Measurements from ENCODE around the gene LAMA4.

DNA sequence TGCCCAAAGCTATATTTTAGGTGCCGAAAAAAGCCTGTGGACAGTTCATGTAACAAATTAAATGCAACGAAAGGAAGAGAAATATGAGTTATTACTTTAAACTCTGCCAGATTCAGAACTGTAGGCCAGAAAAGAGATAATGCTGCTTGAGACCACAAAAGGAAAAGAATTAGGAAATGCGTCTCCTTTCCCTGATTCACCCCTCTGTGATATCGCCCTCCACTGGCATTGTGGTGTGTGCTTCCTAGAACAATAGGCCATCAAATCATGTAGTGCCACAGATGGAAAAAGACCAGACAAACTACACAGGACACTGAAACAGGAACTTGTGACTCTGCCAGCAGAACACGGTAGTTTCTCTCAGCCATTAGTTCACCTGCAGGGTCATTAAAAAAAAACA is 14.7 kb upstream of the LAMA4 start:
- TF ChIP-seq POLR2A (IDR thresholded peaks at IDR 0.05) = no peak
- TF ChIP-seq, protein P1, sequence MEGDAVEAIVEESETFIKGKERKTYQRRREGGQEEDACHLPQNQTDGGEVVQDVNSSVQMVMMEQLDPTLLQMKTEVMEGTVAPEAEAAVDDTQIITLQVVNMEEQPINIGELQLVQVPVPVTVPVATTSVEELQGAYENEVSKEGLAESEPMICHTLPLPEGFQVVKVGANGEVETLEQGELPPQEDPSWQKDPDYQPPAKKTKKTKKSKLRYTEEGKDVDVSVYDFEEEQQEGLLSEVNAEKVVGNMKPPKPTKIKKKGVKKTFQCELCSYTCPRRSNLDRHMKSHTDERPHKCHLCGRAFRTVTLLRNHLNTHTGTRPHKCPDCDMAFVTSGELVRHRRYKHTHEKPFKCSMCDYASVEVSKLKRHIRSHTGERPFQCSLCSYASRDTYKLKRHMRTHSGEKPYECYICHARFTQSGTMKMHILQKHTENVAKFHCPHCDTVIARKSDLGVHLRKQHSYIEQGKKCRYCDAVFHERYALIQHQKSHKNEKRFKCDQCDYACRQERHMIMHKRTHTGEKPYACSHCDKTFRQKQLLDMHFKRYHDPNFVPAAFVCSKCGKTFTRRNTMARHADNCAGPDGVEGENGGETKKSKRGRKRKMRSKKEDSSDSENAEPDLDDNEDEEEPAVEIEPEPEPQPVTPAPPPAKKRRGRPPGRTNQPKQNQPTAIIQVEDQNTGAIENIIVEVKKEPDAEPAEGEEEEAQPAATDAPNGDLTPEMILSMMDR (IDR thresholded peaks at IDR 0.05) = peak in 1 of 6 experiments; percentile 15
